AG10803 (cell line): ENCODE measurements around the gene FAM217B.

ENCODE experiments used
- DNase-seq: peaks from one replicate; pipeline ENCODE4 v3.0.0; 2010; ENCODE audit warnings: low read depth
- H3K4me3 ChIP-seq: 2 replicates; pipeline ENCODE4 v1.5.1; 2011; ENCODE audit warnings: mild to moderate bottlenecking, low read length, control low read depth
- CTCF ChIP-seq: conservative IDR thresholded peaks from 2 replicates; pipeline ENCODE4 v1.5.1; 2011; ENCODE audit warnings: mild to moderate bottlenecking, low read length, control low read depth, inconsistent platforms

FAM217B gene

GRCh38 chr20:59985864-59986263 lies 45.7 kb downstream of the FAM217B start:
- DNase-seq: no peak
- TF ChIP-seq CTCF: no peak

GRCh38 chr20:59987135-59987534 lies 46.9 kb downstream of the FAM217B start:
- no peak for TF ChIP-seq CTCF
- DNase-seq: no peak
- no peak overlapping the region for H3K4me3 ChIP-seq

More at GRCh38 chr20:59985864-59986263, 45.7 kb downstream of the FAM217B start:
- H3K4me3 ChIP-seq: no peak overlapping the region

- H3K4me3 ChIP-seq: no peak overlapping the region
- no peak for TF ChIP-seq CTCF
- DNase-seq: no peak
These were observed 48.0 kb downstream of the FAM217B start for GRCh38 chr20:59988141-59988540.

GRCh38 chr20:59992526-59993084 lies 52.4 kb downstream of the FAM217B start:
- peak; percentile 38; the same call in 1 of the 2 replicates for TF ChIP-seq CTCF
- peak; percentile 13 for DNase-seq

GRCh38 chr20:59993736-59994430 lies 53.7 kb downstream of the FAM217B start:
- H3K4me3 ChIP-seq: no peak overlapping the region
- DNase-seq: no peak
- TF ChIP-seq CTCF: no peak

More at GRCh38 chr20:59992526-59993084, 52.4 kb downstream of the FAM217B start:
- H3K4me3 ChIP-seq: no peak overlapping the region

GRCh38 chr20:59994697-59995122 lies 54.5 kb downstream of the FAM217B start:
- TF ChIP-seq CTCF: no peak
- H3K4me3 ChIP-seq: no peak overlapping the region
- DNase-seq: no peak

GRCh38 chr20:59996108-59996507 lies 55.9 kb downstream of the FAM217B start:
- no peak overlapping the region for H3K4me3 ChIP-seq
- DNase-seq: no peak
- TF ChIP-seq CTCF: no peak
